HG02571 (cell line): ENCODE measurements around the gene STIP1.

ENCODE experiments used
- ATAC-seq: cut with Tn5 transposase; IDR thresholded peaks from one replicate; pipeline ENCODE4 v1.9.1; 2021; ENCODE audit warnings: mild to moderate bottlenecking, moderate library complexity; ENCODE audit not compliant: unreplicated experiment

Gene STIP1

DNA sequence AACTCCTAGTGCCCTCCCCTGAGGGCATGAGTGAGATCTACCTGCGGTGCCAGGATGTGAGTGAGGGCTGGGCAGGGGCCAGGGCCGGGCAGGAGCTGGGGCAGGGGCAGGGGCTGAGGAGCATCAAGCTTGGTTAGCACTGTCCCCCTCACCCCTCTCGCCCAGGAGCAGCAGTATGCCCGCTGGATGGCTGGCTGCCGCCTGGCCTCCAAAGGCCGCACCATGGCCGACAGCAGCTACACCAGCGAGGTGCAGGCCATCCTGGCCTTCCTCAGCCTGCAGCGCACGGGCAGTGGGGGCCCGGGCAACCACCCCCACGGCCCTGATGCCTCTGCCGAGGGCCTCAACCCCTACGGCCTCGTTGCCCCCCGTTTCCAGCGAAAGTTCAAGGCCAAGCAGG, 34.3 kb downstream of the STIP1 start:
- no peak for ATAC-seq

DNA sequence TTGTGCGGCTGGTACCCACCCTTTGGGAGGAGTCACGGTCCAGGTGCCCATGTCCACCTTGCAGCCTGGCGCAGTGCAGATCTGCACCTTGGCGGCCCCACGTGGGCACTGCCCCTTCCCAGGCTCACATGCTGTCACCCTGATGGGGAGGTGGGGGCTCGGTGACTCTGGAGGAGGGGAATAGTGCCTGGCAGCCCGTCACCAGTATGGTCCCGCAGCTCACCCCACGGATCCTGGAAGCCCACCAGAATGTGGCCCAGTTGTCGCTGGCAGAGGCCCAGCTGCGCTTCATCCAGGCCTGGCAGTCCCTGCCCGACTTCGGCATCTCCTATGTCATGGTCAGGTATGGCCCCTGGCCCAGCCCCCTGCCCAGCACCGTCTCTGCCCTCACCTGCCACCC, 34.8 kb downstream of the STIP1 start:
- ATAC-seq = no peak

DNA sequence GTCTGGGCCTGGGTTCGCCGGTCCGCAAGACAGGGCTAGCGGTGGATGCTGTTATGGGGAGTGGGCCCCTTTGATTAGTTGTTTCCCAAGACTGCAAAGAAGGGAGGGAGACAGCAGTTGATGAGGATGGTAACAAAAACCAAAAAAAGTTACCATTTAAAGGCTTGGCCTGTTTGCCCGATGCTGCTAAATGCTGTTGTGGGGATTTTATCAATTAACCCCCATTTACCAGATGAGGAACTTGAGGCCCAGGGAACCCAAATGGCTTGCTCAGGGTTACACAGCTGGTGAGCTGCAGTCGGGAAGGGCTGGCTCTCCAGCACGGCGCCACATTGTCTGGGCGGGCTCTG, 36.7 kb downstream of the STIP1 start:
- no peak for ATAC-seq

GRCh38 chr11:64223001-64223651, 37.2 kb downstream of the STIP1 start:
- no peak for ATAC-seq

- no peak for ATAC-seq
Observed at GRCh38 chr11:64224151-64224890, 38.4 kb downstream of the STIP1 start.

- ATAC-seq = no peak
Observed at GRCh38 chr11:64224891-64225607, 39.1 kb downstream of the STIP1 start.

- ATAC-seq = peak; percentile 59
Observed at GRCh38 chr11:64225608-64226506, 39.9 kb downstream of the STIP1 start, which contains the start of the genes NUDT22 and TRPT1. Gene NUDT22 (plus strand): TSS chr11:64226274. CDS start chr11:64226653, 379 bp downstream. Gene TRPT1 (minus strand): TSS chr11:64226186. CDS start chr11:64225860, 326 bp downstream.

DNA sequence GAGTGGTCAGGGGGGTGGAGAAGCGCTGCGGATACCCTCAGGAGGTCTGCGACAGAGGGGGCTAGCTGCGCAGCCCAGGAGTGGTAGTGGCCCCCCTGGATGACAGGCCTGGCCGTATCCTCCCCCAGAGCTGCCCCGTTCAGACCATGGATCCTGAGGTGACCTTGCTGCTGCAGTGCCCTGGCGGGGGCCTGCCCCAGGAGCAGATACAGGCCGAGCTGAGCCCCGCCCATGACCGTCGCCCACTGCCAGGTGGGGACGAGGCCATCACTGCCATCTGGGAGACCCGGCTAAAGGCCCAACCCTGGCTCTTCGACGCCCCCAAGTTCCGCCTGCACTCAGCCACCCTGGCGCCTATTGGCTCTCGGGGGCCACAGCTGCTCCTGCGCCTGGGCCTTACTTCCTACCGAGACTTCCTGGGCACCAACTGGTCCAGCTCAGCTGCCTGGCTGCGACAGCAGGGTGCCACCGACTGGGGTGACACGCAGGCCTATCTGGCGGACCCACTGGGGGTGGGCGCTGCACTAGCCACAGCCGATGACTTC, 40.6 kb downstream of the STIP1 start:
- peak; percentile 26 for ATAC-seq

- no peak for ATAC-seq
Observed at GRCh38 chr11:64227405-64227956, 41.5 kb downstream of the STIP1 start.

DNA sequence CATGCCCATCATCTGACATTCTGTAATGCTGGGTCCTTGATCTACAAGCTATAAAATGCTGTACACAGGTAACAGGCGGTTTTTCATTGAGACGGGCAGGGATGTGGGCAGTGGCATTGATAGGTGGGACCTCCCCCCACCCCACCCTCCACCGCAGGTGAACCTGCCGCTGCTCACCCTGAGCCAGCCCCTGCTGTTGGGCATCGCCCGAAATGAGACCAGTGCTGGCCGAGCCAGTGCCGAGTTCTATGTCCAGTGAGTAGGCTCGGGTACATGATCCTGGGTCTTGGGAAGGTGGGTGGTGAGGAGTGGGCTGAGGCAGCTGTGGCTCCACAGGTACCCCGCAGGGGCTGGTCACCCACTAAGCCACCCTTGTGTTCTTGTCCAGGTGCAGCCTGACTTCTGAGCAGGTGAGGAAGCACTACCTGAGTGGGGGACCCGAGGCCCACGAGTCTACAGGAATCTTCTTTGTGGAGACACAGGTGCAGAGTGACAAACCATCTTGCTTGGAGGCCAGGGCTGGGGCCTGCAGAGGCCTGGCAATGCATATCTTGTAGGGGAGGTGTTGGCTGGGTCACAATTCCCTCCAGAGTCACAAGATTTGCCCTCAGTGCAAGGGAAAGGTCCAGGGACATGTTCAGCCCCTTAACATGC, 43.2 kb downstream of the STIP1 start:
- ATAC-seq = no peak

GRCh38 chr11:64229744-64230170, 43.8 kb downstream of the STIP1 start:
- ATAC-seq = no peak

DNA sequence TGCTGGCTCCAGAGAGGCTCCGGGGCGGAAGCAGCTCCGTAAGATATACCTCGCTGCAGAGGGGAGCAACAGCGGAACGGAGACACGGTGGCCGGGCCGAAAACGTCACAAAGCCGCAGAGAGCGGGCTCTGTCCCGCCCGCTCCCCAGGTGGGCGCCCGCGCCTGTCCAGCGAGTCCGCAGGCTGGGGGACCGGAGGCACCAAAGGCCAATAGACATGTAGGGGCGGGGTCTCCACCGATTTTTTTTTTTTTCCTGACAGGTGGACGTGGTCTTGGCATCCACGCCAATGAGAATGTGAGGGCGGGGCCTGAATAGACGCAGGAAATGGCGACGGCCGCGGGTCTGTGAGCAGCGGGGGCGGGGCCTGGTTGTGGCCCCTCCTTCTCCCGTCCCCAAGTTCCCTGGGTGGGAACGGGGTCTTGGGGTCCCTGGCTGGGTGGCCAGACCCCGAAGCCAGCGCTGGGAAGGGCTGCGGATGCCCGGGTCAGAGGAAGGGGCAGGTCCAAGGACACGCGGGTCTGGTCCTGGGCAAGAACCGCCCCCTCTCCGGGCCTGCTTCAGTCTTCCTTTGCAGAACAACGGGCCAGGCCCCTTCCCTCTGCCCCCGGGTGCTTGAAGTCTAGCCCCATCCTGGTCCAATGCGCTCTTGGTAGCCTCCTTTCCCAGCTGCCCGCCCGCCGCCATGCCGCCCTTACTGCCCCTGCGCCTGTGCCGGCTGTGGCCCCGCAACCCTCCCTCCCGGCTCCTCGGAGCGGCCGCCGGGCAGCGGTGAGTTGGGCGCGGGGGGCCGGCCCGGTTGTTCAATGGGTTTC, 44.4 kb downstream of the STIP1 start, which contains the start of gene DNAJC4:
DNAJC4 (plus strand) TSS at position 378 of the 814 bp plus-strand sequence; CDS start at position 685, 307 bp downstream.
- ATAC-seq = no peak

GRCh38 chr11:64230985-64231365, 45.0 kb downstream of the STIP1 start:
- ATAC-seq = no peak

DNA sequence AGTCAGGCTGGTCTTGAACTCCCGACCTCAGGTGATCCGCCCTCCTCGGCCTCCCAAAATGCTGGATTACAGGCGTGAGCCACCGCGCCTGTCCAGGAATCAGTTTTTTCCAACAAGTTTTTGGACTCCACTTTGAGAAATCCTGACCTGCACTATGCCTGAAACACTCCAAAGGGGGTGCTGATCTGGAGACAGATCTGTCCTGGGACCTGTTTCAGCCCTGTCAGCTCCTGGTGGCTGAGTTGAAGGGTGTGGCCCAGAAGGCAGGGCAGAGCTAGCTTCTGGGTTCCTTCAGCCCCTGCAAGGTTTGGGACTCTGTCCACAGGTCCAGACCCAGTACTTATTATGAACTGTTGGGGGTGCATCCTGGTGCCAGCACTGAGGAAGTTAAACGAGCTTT, 45.6 kb downstream of the STIP1 start:
- ATAC-seq = no peak

DNA sequence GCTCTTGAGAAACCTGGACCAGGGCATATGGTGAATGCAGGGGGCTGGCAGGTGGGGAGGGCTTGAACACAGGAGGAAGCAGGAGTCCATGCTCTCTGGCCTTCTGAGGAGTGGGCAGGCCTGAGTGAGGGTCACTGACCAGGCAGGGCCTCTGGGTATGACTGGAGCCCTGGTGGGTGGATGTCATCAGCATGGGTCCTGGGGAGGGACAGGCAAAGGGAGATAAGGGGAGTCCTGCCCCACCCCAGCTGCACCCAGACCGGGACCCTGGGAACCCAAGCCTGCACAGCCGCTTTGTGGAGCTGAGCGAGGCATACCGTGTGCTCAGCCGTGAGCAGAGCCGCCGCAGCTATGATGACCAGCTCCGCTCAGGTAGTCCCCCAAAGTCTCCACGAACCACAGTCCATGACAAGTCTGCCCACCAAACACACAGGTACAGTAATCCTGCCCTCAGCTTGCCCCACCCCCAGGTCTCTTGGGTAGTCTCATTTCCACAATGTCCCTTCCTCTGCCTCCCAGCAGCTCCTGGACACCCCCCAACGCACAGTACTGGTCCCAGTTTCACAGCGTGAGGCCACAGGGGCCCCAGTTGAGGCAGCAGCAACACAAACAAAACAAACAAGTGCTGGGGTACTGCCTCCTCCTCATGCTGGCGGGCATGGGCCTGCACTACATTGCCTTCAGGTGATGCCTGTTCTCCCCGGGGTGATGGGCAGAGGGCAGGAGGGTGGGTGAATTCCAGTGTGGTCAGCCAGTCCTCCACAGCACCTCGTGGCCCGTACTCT, 46.4 kb downstream of the STIP1 start:
- ATAC-seq = no peak

GRCh38 chr11:64232967-64233315, 47.0 kb downstream of the STIP1 start:
- no peak for ATAC-seq

- peak; percentile 40 for ATAC-seq
Observed at GRCh38 chr11:64233913-64234586, 48.1 kb downstream of the STIP1 start, which contains the start of gene VEGFB. Gene VEGFB (plus strand): TSS chr11:64234584. CDS start chr11:64234834, 250 bp downstream.
